Activated naive CD4-positive, alpha-beta T cell treated with anti-CD3 and anti-CD28 coated beads, Interleukin-2, amount 10 ng/mL, durations not matched to agents 7 days and 5 days (primary cell): ENCODE results near the gene ANAPC16.
"Not testable (repeated sequence)": the region's sequence is repeated elsewhere in the genome, so short reads cannot be mapped to it uniquely, and the experiment has no call there.

Source experiments
- CTCF ChIA-PET: fragments of 350-600 bp; sonication (Branson Sonifier 250); formaldehyde crosslinking; loops from one replicate; lab custom pipeline; 2021; ENCODE audit warnings: antibody characterized with exemption; lab: Charles Lee
- DNase-seq: peaks from one replicate; pipeline ENCODE4 v3.0.0-alpha.2; 2020
- H3K27ac Mint-ChIP-seq: one replicate; pipeline ENCODE4 v1.8.0; 2021; ENCODE audit warnings: mild to moderate bottlenecking, moderate library complexity, mixed read lengths
- H3K27me3 Mint-ChIP-seq: one replicate; pipeline ENCODE4 v1.8.0; 2021; ENCODE audit warnings: mild to moderate bottlenecking, mixed read lengths
- H3K36me3 Mint-ChIP-seq: one replicate; pipeline ENCODE4 v1.8.0; 2021; ENCODE audit warnings: mixed read lengths
- H3K4me1 Mint-ChIP-seq: one replicate; pipeline ENCODE4 v1.8.0; 2021; ENCODE audit warnings: mixed read lengths
- H3K4me3 Mint-ChIP-seq: one replicate; pipeline ENCODE4 v1.8.0; 2021; ENCODE audit warnings: mild to moderate bottlenecking, moderate library complexity, mixed read lengths
- H3K9me3 Mint-ChIP-seq: one replicate; pipeline ENCODE4 v1.8.0; 2021; ENCODE audit warnings: mixed read lengths

The ANAPC16 gene

GRCh38 chr10:72186982-72187330, 28.9 kb upstream of the ANAPC16 start:
- peaks cover 37% of the 10 kb centered on the region for H3K36me3 Mint-ChIP-seq

GRCh38 chr10:72194949-72195348, 20.9 kb upstream of the ANAPC16 start:
- H3K4me3 Mint-ChIP-seq, result no peak overlapping the region
- H3K27me3 Mint-ChIP-seq, result no peaks in the 10 kb centered on the region
- H3K27ac Mint-ChIP-seq, result no peak overlapping the region
- H3K9me3 Mint-ChIP-seq, result no peaks in the 10 kb centered on the region
- CTCF ChIA-PET, result no interaction called here
- no peak for DNase-seq
- no peaks in the 10 kb centered on the region for H3K4me1 Mint-ChIP-seq
- peaks cover 21% of the 10 kb centered on the region for H3K36me3 Mint-ChIP-seq

More at GRCh38 chr10:72186982-72187330, 28.9 kb upstream of the ANAPC16 start:
- no peak for DNase-seq
- no peaks in the 10 kb centered on the region for H3K27me3 Mint-ChIP-seq
- no peak overlapping the region for H3K27ac Mint-ChIP-seq
- H3K4me3 Mint-ChIP-seq, result no peak overlapping the region
- peaks cover 8% of the 10 kb centered on the region for H3K4me1 Mint-ChIP-seq
- H3K9me3 Mint-ChIP-seq, result peaks cover 7% of the 10 kb centered on the region
- CTCF ChIA-PET, result interaction anchor here (0.7 kb wide), 2 partner anchors 19 to 154 kb away, joined by 4 read pairs; no protein-coding TSS in a partner anchor

- no peaks in the 10 kb centered on the region for H3K9me3 Mint-ChIP-seq
- no peaks in the 10 kb centered on the region for H3K4me1 Mint-ChIP-seq
- no peak for DNase-seq
- CTCF ChIA-PET, result no interaction called here
- H3K27ac Mint-ChIP-seq, result no peak overlapping the region
- no peak overlapping the region for H3K4me3 Mint-ChIP-seq
- no peaks in the 10 kb centered on the region for H3K27me3 Mint-ChIP-seq
- H3K36me3 Mint-ChIP-seq, result peaks cover 30% of the 10 kb centered on the region
These were observed 14.9 kb upstream of the ANAPC16 start for GRCh38 chr10:72200883-72201282.

GRCh38 chr10:72201293-72201692, 14.5 kb upstream of the ANAPC16 start:
- DNase-seq, result no peak
- Mint-ChIP-seq H3K36me3 (peaks cover 27% of the 10 kb centered on the region), H3K4me1 (no peaks in the 10 kb centered on the region), H3K27me3 (no peaks in the 10 kb centered on the region), H3K4me3 (no peak overlapping the region), H3K27ac (no peak overlapping the region), H3K9me3 (no peaks in the 10 kb centered on the region)
- CTCF ChIA-PET, result no interaction called here

- Mint-ChIP-seq H3K9me3 (no peaks in the 10 kb centered on the region), H3K4me1 (peaks cover 14% of the 10 kb centered on the region), H3K4me3 (no peak overlapping the region), H3K27ac (no peak overlapping the region), H3K36me3 (peaks cover 34% of the 10 kb centered on the region), H3K27me3 (no peaks in the 10 kb centered on the region)
- DNase-seq, result no peak
- CTCF ChIA-PET, result interaction anchor here (1.7 kb wide), 1 partner anchor 78 kb away, joined by 4 read pairs; no protein-coding TSS in a partner anchor
These were observed 11.5 kb upstream of the ANAPC16 start for GRCh38 chr10:72204296-72204695.

- no peaks in the 10 kb centered on the region for H3K9me3 Mint-ChIP-seq
- peaks cover 34% of the 10 kb centered on the region for H3K36me3 Mint-ChIP-seq
- no peak overlapping the region for H3K27ac Mint-ChIP-seq
- DNase-seq, result no peak
- H3K4me1 Mint-ChIP-seq, result peaks cover 17% of the 10 kb centered on the region
- no peaks in the 10 kb centered on the region for H3K27me3 Mint-ChIP-seq
- H3K4me3 Mint-ChIP-seq, result no peak overlapping the region
- CTCF ChIA-PET, result interaction anchor here (1.7 kb wide), 1 partner anchor 79 kb away, joined by 4 read pairs; no protein-coding TSS in a partner anchor
These were observed 11.1 kb upstream of the ANAPC16 start for GRCh38 chr10:72204724-72205123.

- Mint-ChIP-seq H3K9me3 (no peaks in the 10 kb centered on the region), H3K36me3 (peaks cover 44% of the 10 kb centered on the region), H3K4me3 (no peak overlapping the region), H3K27ac (peak overlapping the region; percentile 56), H3K27me3 (no peaks in the 10 kb centered on the region), H3K4me1 (peaks cover 28% of the 10 kb centered on the region)
- CTCF ChIA-PET, result no interaction called here
- DNase-seq, result no peak
These were observed 9.1 kb upstream of the ANAPC16 start for GRCh38 chr10:72206511-72207229.

- H3K27me3 Mint-ChIP-seq, CTCF ChIA-PET, H3K9me3 Mint-ChIP-seq, H3K4me3 Mint-ChIP-seq: not testable (repeated sequence)
- H3K27ac Mint-ChIP-seq, result peak overlapping the region; percentile 93
- peaks cover 42% of the 10 kb centered on the region for H3K36me3 Mint-ChIP-seq
- H3K4me1 Mint-ChIP-seq, result peaks cover 36% of the 10 kb centered on the region
- DNase-seq, result peak; percentile 60
These were observed 7.3 kb upstream of the ANAPC16 start for GRCh38 chr10:72208526-72208925.

GRCh38 chr10:72211381-72211780, 4.4 kb upstream of the ANAPC16 start:
- CTCF ChIA-PET, H3K27me3 Mint-ChIP-seq, H3K27ac Mint-ChIP-seq, H3K4me3 Mint-ChIP-seq, DNase-seq, H3K9me3 Mint-ChIP-seq: not testable (repeated sequence)
- peaks cover 35% of the 10 kb centered on the region for H3K36me3 Mint-ChIP-seq
- peaks cover 54% of the 10 kb centered on the region for H3K4me1 Mint-ChIP-seq

- DNase-seq, H3K4me3 Mint-ChIP-seq, CTCF ChIA-PET, H3K27me3 Mint-ChIP-seq, H3K9me3 Mint-ChIP-seq: not testable (repeated sequence)
- Mint-ChIP-seq H3K36me3 (peaks cover 36% of the 10 kb centered on the region), H3K4me1 (peaks cover 57% of the 10 kb centered on the region), H3K27ac (peak overlapping the region; percentile 14)
These were observed 4.0 kb upstream of the ANAPC16 start for GRCh38 chr10:72211832-72212231.

- peak overlapping the region; percentile 57 for H3K4me3 Mint-ChIP-seq
- H3K9me3 Mint-ChIP-seq, result no peaks in the 10 kb centered on the region
- no peaks in the 10 kb centered on the region for H3K27me3 Mint-ChIP-seq
- H3K4me1 Mint-ChIP-seq, result peaks cover 62% of the 10 kb centered on the region
- CTCF ChIA-PET, result interaction anchor here (0.6 to 3.2 kb wide), 12 partner anchors 8 to 322 kb away, joined by 3 to 18 read pairs (median 4); no protein-coding TSS in a partner anchor
- peaks cover 21% of the 10 kb centered on the region for H3K36me3 Mint-ChIP-seq
- no peak for DNase-seq
- H3K27ac Mint-ChIP-seq, result peak overlapping the region; percentile 81
These were observed 2.5 kb downstream of the ANAPC16 start for GRCh38 chr10:72218325-72218724.

- no peaks in the 10 kb centered on the region for H3K27me3 Mint-ChIP-seq
- H3K36me3 Mint-ChIP-seq, result peaks cover 23% of the 10 kb centered on the region
- CTCF ChIA-PET, result interaction anchor here (0.6 to 4.2 kb wide), 13 partner anchors 8 to 170 kb away, joined by 3 to 24 read pairs (median 4); no protein-coding TSS in a partner anchor
- peak overlapping the region; percentile 57 for H3K4me3 Mint-ChIP-seq
- peaks cover 62% of the 10 kb centered on the region for H3K4me1 Mint-ChIP-seq
- H3K9me3 Mint-ChIP-seq, result no peaks in the 10 kb centered on the region
- no peak for DNase-seq
- H3K27ac Mint-ChIP-seq, result peak overlapping the region; percentile 81
These were observed 2.9 kb downstream of the ANAPC16 start for GRCh38 chr10:72218726-72219125.

GRCh38 chr10:72219235-72219814, 3.5 kb downstream of the ANAPC16 start:
- DNase-seq, result no peak
- H3K4me1 Mint-ChIP-seq, result peaks cover 63% of the 10 kb centered on the region
- no peaks in the 10 kb centered on the region for H3K27me3 Mint-ChIP-seq
- H3K36me3 Mint-ChIP-seq, result peaks cover 28% of the 10 kb centered on the region
- CTCF ChIA-PET, result interaction anchor here (0.6 to 4.2 kb wide), 12 partner anchors 11 to 170 kb away, joined by 3 to 24 read pairs (median 4); no protein-coding TSS in a partner anchor
- H3K9me3 Mint-ChIP-seq, result no peaks in the 10 kb centered on the region
- H3K4me3 Mint-ChIP-seq, result peak overlapping the region; percentile 57
- H3K27ac Mint-ChIP-seq, result peak overlapping the region; percentile 81

GRCh38 chr10:72220637-72221036, 4.8 kb downstream of the ANAPC16 start:
- Mint-ChIP-seq H3K27ac (peak overlapping the region; percentile 52), H3K4me3 (no peak overlapping the region), H3K4me1 (peaks cover 55% of the 10 kb centered on the region), H3K27me3 (no peaks in the 10 kb centered on the region), H3K36me3 (peaks cover 33% of the 10 kb centered on the region), H3K9me3 (no peaks in the 10 kb centered on the region)
- CTCF ChIA-PET, result interaction anchor here (0.7 to 6.0 kb wide), 6 partner anchors 41 to 268 kb away, joined by 3 to 37 read pairs (median 10); no protein-coding TSS in a partner anchor
- no peak for DNase-seq
